Measurements from ENCODE around the gene MMEL1.

Gene MMEL1

DNA sequence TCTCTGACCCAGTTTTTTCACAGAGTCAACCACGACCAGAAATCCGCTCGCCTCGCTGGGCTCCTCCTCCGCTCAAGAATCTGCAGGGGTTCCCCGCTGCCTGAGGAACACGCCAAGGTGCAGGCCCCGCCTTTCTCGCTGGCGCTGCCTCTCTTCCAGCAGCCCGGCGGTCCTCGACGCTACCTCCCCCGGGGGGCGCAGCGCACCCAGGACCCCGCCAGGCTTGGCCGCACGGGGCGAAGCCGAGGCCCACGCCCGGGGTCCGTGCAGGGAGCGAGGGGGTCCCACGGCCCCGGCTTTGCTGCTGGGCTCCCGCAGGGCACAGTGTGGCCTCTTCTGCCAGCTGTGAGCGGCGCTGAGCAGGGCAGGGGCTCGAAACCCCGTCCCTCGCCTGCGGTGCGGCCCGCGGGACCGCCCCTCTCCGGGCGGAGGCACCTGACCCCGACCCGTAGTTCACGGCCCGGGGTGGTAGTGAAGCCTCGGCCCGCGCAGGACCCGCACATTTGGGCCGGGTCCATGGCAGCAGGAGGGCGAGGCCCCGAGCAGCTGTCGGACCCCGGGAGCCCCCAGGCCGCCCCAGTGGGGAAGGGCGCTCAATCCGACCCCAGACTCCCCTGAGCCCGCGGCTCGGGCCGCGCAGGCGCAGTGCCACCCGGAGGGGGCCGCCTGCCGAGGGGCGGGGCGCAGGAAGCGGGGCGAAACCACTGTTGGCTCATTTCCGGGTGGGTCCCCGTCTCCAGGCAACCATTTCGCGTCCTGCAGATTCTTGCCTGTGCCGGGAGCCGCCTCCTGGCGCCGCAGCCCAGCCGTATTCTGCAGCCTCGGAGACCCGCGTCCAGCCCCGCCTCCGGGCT, 10.0 kb upstream of the MMEL1 start:
- peak; percentile 95 for DNase-seq

DNA sequence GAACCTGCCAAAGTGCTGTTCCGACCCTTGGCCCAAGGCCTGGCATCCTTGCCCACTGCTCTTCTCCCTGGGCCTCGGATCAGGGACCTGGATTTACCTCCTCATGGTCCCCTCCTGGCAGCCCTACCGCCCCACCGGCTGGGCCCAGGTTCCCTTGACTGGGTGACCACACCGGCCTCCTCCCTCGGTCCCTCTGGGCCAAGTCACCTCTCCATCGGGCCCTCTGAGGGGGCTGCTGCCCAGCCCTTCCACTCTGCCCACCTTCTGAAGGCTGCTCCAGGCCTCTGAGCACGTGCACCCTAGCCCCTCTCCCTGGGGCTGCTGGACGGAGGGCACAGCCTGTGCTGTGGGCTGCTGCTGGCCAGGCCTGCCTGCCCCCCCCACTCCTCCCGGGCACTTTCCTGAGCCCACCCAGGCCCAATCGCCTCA, 9.3 kb upstream of the MMEL1 start:
- DNase-seq: no peak

DNA sequence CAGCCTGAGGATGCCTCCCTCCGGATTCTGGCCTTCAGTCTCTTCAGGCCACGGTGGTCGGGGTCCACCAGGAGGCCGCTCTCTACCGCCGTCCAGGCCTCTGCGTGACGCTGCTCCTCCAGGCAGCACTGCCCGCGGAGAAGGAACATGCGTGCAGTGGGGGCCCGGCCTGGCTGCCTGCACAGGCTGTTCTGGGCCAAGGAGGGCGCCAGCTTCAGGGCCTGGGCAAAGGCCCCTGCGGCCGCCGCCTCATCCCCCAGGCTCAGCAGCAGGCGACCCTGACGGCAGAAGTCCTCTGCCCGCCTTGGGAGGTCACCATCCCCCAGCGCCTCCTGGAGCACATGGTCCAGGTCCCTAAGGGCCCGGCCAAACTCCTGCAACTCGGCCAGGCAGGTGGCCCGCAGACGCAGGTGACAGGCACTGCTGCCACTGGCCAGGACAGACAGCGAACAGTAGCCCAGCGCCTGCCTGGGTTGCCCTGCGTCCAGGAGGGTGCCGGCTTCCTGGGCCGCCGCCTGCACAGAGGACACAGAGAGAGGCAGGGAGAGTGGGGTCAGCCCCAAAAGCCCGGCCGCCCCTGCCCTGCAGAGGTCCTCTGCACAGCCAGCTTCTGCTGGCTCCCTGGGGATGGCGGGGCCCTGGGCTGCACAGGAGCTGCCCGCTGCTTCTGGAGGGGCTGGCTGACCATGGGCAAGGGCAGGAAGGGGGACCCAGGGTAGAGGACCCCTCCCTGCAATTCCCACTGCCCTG, 8.7 kb upstream of the MMEL1 start:
- no peak for DNase-seq

GRCh38 chr1:2640626-2641025, 7.8 kb upstream of the MMEL1 start:
- DNase-seq: no peak

- no peak for DNase-seq
Observed at GRCh38 chr1:2639607-2640521, 7.0 kb upstream of the MMEL1 start.

DNA sequence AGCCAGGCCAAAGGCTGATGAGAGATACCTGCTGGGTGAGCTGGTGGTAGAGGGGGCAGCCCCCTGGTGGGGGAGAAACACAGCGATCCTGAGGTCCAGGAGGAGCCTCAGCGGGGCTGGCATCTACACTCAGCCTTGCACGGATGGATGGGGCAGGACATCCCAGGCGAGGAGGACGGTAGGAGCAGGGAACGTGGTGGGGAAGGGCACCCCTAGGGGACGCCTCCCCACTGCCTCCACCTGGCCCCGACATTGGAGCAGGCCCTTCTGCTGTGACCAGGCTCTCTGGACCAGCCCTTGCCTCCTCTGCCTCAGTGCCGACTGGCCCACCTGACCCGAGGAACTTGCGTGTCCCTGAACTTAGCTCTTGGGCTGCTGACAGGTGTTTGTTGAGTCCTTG, 6.4 kb upstream of the MMEL1 start:
- no peak for DNase-seq

DNA sequence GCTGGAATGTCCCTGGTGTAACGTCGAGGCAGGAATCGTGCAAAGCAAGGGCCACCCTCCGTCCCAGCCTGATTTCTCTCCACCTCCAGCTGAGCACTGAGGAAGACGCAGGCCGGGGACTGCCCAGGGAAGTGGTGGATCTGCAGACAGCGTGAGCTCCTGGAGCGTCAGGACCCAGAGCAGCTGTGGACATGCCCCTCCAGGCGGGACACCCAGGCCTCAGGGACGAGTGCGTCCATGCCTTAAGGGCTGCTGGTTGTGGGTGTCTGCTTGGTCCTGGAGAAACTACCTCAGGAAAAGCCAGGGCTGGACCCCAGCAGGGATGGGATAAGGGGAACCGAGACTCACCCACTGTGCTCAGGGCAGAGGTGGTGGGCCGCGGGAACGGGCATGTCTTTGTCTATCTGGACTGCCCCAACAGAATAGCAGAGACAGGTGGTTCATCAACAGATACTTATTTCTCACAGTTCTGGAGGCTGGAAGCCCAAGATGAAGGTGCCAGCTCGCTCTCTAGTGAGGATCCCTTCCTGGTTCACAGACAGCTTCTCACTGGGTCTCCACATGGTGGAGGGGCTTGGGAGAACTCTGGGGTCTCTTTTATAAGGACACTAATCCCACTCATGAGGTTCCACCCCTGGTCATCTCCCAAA, 5.8 kb upstream of the MMEL1 start:
- DNase-seq: no peak

DNA sequence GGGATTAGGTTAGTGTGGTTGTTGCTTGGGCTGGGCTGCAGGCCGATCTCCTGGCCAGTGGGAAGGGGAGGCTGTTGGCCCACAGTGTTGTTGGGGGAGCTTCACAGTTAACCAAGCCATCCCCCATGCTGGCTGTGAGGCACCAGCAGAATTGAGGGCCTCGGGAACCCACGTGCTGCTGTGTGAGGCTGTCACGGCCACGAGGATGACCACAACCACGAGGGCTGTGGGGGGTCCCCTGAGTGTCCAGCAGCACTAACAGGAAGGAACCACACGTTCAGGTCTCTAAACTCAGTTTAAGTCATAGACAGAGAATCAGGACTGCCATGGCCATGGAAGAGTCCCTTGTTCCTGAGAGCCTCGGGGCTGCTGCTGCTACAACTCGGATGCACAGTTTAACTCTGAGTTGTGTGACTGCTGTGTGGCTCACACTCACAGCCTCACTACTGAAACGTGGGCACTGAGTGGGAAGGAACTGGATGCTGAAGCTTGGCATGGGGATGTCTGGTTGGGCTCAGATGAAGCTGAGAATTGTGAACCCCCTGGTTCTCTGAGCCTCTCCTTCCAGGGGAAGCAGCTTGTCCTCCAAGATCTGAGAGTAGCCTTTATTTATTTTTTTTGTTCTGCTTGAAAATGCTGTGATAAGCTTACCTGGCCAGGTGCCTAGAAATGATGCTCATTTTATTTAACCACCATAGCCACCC, 4.8 kb upstream of the MMEL1 start:
- DNase-seq: no peak

DNA sequence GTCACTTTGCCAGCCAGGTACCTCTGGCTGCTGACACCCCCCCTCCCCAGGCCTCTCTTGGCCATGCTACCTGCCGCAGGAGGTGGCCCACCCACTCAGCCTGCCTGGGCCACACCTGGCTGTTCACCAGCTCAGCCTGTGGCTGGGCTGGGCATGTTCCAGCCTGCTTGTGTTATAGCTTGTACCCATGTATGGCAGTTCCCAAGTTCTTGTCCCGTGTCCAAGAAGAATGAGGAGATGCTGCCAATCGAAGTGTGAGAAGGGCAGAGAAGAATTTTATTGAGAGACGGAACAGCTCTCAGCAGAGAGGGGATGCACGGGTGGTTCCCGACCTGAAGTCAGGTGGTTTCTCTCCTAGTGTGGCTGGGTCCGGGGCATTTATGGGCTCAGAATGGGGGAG, 3.9 kb upstream of the MMEL1 start:
- no peak for DNase-seq

- DNase-seq: no peak
Observed at GRCh38 chr1:2635361-2636010, 2.7 kb upstream of the MMEL1 start.

GRCh38 chr1:2633936-2634491, 1.2 kb upstream of the MMEL1 start:
- no peak for DNase-seq

GRCh38 chr1:2633366-2633935, 635 bp upstream of the MMEL1 start:
- DNase-seq: no peak

- no peak for DNase-seq
Observed at GRCh38 chr1:2632051-2632430, 775 bp downstream of the MMEL1 start.

DNA sequence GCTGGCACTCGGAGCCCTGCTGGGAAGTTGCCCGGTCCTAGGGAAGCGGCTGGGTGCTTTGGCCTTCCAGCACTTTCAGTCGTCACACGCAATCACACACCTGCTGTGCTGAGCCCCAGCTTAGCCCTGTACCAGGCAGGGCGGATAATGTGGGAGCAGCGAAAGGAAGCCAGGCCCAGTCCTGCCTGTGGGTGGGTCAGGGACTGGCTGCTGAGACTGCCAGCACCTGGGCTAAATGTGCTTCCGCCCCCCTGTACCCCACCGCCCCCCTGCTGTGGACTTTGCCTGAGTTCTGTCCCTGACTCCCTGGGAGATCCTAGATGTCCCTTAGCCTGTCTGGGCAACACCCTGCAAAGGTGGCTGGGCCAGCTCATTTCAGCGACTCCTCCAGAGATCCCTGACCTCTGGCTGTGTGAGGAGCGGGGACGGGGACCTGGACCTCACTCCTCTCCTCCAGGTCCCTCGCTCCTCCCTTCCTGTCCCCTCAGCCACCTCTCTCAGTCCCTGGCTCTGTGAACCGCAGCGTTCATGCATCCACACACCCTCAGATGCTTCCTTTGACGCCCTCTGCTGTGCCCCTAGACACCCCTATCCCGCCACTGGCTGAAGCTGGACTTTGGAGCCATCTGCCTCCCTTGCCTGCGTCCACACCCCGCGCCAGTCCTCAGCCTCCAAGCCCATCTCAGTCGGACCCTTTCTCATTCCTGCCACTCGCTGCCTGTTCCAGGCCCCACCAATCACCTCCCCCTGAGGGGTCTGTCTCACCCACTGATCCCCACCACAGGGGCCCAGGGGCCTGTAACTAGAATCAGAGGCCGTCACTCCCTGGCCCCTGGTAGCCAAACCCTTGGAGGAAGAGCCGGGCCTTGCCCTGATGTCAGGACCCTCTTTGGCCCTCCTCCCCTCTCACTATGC, 1.4 kb downstream of the MMEL1 start:
- DNase-seq: no peak

- no peak for DNase-seq
Observed at GRCh38 chr1:2630498-2631135, 2.2 kb downstream of the MMEL1 start.

DNA sequence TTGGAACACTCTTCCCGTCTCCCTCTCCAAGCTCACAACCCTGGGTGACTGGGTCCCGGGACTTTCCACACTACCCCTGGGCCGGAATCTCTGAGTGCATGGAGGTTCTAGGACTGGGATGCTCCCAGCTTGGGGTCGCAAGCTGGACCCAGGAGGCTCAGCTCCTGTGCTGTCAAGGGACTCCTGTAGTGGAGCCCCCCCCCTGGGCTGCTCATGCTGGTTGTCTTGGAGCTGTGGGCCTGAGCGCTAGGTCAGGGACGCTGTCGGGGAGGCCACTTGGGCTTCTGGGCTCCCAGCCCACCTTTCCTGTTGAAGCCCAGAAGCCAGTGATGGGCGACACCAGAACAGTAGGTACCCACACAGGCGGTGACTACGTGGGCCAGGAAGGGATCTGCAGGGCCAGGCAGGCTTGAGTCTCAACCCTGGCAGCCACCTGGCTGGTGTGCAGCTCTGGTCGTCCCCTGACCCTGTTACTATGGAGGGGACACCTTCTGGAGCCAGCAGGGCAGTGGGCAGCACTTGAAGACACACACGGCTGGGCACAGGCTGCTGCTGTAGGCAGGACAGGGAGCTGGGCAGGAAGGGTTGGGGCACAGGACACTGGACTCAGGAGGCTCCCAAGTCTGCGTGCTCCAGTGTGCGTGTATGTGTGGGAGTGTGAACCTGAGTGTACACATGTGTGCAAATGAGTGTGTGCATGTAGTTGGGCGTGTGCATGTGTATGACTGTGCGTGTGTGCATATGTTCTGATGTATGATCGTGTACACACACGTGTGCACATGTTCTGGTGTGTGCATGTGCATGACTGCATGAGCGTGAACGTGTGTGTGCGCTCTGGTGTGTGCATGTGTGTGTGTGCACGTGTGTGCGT, 3.0 kb downstream of the MMEL1 start:
- DNase-seq: no peak

- no peak for DNase-seq
Observed at GRCh38 chr1:2628933-2629626, 3.7 kb downstream of the MMEL1 start.
